Colonic mucosa (tissue), 4 donors: ENCODE results near the gene PDK1. TPM values are rescaled to one million over a fixed set of nuclear protein-coding genes. Genes with fewer than 3 reads are reported as not detected.

Experiments used
- DNase-seq: peaks from one replicate; pipeline ENCODE4 v3.0.0-alpha.2; 2020
- H3K27ac ChIP-seq: fragments of 200-600 bp; one replicate; pipeline ENCODE4 v1.8.0; 2021
- H3K27me3 ChIP-seq: fragments of 200-600 bp; one replicate; pipeline ENCODE4 v1.8.0; 2021
- H3K36me3 ChIP-seq: fragments of 200-600 bp; one replicate; pipeline ENCODE4 v1.8.0; 2021
- H3K4me1 ChIP-seq: fragments of 200-600 bp; one replicate; pipeline ENCODE4 v1.8.0; 2021; ENCODE audit warnings: mild to moderate bottlenecking
- H3K4me3 ChIP-seq: fragments of 200-600 bp; one replicate; pipeline ENCODE4 v1.8.0; 2021
- H3K9ac ChIP-seq, 2 donors: one replicate each; pipeline ENCODE4 v1.7.0; 2013; ENCODE audit warnings: control low read depth in 2 of 2, low read depth in 2 of 2, low read length in 2 of 2
- H3K9me3 ChIP-seq: fragments of 200-600 bp; one replicate; pipeline ENCODE4 v1.8.0; 2021
- intact Hi-C: fragments of 100-400 bp; cut with DNase I; formaldehyde crosslinking; loops from one replicate; pipeline ENCODE4 v1.14.1; 2022
- total RNA-seq, 2 donors: library from RNA; stranded (reverse); fragmentation: NEBNext Ultra II Directional in 1 of 2; extraction: Animal tissue kit (Norgen Biotek cat#: 25700) in 1 of 2; gene quantifications; one replicate each; pipeline ENCODE4 v1.2.1, GENCODE V29; 2021
- TF ChIP-seq, protein P1 (sequence below): fragments of 200-600 bp; IDR thresholded peaks from one replicate; pipeline ENCODE4 v1.8.0; 2022; ENCODE audit warnings: antibody characterized with exemption, mild to moderate bottlenecking
- donor health status: healthy.
- donor health status: DM: no; HTN: no; CAD: no.
- donor health status: DM: no; HTN: no; CAD: no.

PDK1 gene
- total RNA-seq, 2 donors from 2014 or later, result 13.3 to 44.1 TPM

- H3K9me3 ChIP-seq, result no peaks in the 10 kb centered on the region
- DNase-seq, result no peak
- H3K27me3 ChIP-seq, result no peaks in the 10 kb centered on the region
- intact Hi-C loops, result no loop called here
- TF ChIP-seq, protein P1, sequence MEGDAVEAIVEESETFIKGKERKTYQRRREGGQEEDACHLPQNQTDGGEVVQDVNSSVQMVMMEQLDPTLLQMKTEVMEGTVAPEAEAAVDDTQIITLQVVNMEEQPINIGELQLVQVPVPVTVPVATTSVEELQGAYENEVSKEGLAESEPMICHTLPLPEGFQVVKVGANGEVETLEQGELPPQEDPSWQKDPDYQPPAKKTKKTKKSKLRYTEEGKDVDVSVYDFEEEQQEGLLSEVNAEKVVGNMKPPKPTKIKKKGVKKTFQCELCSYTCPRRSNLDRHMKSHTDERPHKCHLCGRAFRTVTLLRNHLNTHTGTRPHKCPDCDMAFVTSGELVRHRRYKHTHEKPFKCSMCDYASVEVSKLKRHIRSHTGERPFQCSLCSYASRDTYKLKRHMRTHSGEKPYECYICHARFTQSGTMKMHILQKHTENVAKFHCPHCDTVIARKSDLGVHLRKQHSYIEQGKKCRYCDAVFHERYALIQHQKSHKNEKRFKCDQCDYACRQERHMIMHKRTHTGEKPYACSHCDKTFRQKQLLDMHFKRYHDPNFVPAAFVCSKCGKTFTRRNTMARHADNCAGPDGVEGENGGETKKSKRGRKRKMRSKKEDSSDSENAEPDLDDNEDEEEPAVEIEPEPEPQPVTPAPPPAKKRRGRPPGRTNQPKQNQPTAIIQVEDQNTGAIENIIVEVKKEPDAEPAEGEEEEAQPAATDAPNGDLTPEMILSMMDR, result no peak
- H3K9ac ChIP-seq, result no peak overlapping the region
- H3K4me3 ChIP-seq, result no peak overlapping the region
- H3K36me3 ChIP-seq, result no peaks in the 10 kb centered on the region
- H3K27ac ChIP-seq, result no peak overlapping the region
- no peaks in the 10 kb centered on the region for H3K4me1 ChIP-seq
These were observed 42.4 kb upstream of the PDK1 start for GRCh38 chr2:172513524-172513900.

DNA sequence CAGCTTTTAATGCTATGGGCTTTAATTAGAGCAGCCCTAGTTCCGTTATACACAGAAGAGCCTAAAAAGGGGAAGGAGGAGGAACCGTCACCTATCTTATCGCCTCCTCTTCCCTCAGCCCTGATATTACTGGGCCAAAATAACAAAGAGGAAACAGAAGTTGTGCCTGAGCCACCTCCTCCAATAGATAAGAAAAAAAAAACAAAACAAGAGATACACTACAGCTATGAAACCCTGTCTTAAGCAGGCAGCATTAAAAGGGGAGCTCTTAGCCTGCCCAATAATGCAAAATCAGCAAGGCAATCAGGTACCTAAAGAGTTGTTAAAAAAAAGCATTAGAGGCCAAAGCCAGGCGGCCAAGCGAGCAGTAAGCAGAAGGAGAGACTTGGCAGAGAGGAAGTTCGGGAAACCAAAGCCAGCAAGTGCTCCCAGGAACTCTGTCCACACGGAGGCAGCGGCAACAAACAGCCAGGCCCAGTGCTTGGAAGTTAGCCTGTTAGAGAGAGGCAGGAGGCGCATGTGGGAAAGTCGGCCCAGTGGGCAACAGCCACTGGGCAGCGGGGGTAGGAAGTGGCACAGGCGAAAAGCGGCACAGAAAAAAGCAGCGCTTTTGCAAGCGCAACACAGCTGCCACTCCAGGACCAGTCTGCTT is 41.8 kb upstream of the PDK1 start:
- Histone ChIP-seq H3K4me3 (no peak overlapping the region), H3K9ac (no peak overlapping the region), H3K9me3 (no peaks in the 10 kb centered on the region), H3K4me1 (no peaks in the 10 kb centered on the region), H3K27ac (no peak overlapping the region), H3K36me3 (no peaks in the 10 kb centered on the region), H3K27me3 (no peaks in the 10 kb centered on the region)
- TF ChIP-seq, protein P1, result no peak
- no peak for DNase-seq
- intact Hi-C loops, result no loop called here

DNA sequence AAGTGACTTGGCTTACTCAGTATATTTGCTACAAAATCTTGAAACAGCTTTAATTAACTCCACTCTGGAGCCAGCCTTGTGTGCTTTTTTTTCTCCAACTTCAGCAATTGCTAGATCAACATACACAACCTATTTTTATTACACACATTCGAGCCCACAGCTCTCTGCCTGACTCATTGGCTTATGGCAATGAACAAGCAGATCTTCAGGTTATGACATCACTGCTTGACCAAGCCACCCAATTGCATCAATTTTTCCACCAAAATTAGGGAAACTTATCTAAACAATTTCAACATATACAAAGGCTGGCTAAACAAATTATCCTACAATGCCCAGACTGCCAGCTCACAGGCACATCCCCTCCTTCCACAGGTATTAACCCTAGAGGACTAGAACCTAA is 39.6 kb upstream of the PDK1 start:
- Histone ChIP-seq H3K9me3 (no peaks in the 10 kb centered on the region), H3K4me1 (no peaks in the 10 kb centered on the region), H3K9ac (no peak overlapping the region), H3K36me3 (no peaks in the 10 kb centered on the region), H3K27ac (no peak overlapping the region), H3K27me3 (no peaks in the 10 kb centered on the region), H3K4me3 (no peak overlapping the region)
- TF ChIP-seq, protein P1, result no peak
- intact Hi-C loops, result no loop called here
- DNase-seq, result no peak

DNA sequence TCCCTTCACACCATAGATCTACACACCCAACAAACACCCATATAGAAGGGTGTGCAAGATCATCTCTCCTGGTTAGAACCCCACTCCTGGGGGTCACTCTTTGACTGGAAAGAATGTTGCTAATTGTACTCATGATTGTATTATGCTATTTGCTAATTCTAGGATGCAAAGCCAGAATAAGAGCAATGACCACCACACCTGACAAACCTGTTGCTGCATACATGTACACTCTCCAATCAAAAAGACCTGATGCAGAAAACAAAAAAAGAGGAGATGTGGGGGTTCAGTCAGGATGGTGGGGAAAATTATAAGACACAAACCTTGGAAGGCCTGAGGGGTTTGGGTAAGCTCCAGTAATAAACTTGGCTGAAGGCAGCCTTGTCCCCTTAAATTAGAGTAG is 36.9 kb upstream of the PDK1 start:
- intact Hi-C loops, result no loop called here
- Histone ChIP-seq H3K4me3 (no peak overlapping the region), H3K27me3 (no peaks in the 10 kb centered on the region), H3K9me3 (no peaks in the 10 kb centered on the region), H3K9ac (no peak overlapping the region), H3K36me3 (no peaks in the 10 kb centered on the region), H3K4me1 (no peaks in the 10 kb centered on the region), H3K27ac (no peak overlapping the region)
- no peak for DNase-seq
- TF ChIP-seq, protein P1, result no peak

DNA sequence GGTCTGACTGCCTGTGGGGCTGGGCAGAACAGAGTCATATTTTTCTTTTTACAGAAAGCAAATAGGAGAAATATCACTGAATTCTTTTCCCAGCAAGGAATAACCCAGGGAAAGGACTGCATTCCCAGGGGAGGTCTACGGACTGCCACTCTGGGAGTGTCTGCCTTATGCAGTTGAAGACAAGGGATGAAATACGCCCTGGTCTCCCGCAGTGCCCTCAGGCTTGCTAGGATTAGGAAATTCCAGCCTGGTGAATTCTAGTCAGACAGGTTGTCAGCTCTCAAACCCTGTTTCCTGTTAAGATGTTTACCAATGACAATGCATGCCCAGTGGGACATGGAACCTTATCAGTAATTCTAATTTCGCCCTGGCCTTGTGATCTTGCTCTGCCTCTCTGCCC is 30.3 kb upstream of the PDK1 start:
- Histone ChIP-seq H3K27ac (no peak overlapping the region), H3K4me1 (no peaks in the 10 kb centered on the region), H3K4me3 (no peak overlapping the region), H3K9ac (no peak overlapping the region), H3K36me3 (no peaks in the 10 kb centered on the region), H3K9me3 (no peaks in the 10 kb centered on the region), H3K27me3 (no peaks in the 10 kb centered on the region)
- TF ChIP-seq, protein P1, result no peak
- DNase-seq, result no peak
- intact Hi-C loops, result no loop called here
